Endothelial cell (in vitro differentiated cells): Measurements from ENCODE around the gene SATB2. TPM values are rescaled to one million over a fixed set of nuclear protein-coding genes. Genes with fewer than 3 reads are reported as not detected.

Experiments
- DNase-seq: peaks from one replicate; pipeline ENCODE4 v3.0.0; 2021; ENCODE audit warnings: low spot score
- H3K27ac Mint-ChIP-seq: one replicate; pipeline ENCODE4 v1.8.0; 2021; ENCODE audit warnings: mixed read lengths, inconsistent platforms; ENCODE audit not compliant: unreplicated experiment
- H3K27me3 Mint-ChIP-seq: one replicate; pipeline ENCODE4 v1.8.0; 2021; ENCODE audit warnings: mild to moderate bottlenecking, moderate library complexity, mixed read lengths, inconsistent platforms; ENCODE audit not compliant: unreplicated experiment
- H3K36me3 Mint-ChIP-seq: one replicate; pipeline ENCODE4 v1.8.0; 2021; ENCODE audit warnings: mild to moderate bottlenecking, low read depth, mixed read lengths, inconsistent platforms; ENCODE audit not compliant: unreplicated experiment
- H3K4me1 Mint-ChIP-seq: one replicate; pipeline ENCODE4 v1.8.0; 2021; ENCODE audit warnings: mild to moderate bottlenecking, mixed read lengths, inconsistent platforms; ENCODE audit not compliant: unreplicated experiment
- H3K4me3 Mint-ChIP-seq: one replicate; pipeline ENCODE4 v1.8.0; 2021; ENCODE audit warnings: mild to moderate bottlenecking, mixed read lengths, inconsistent platforms; ENCODE audit not compliant: unreplicated experiment
- H3K9me3 Mint-ChIP-seq: one replicate; pipeline ENCODE4 v1.8.0; 2021; ENCODE audit warnings: mixed read lengths, inconsistent platforms; ENCODE audit not compliant: unreplicated experiment
- total RNA-seq: library from RNA; stranded (reverse); fragmentation: NEBNext Ultra II Directional; extraction: Animal tissue kit (Norgen Biotek cat#: 25700); gene quantifications from one replicate; pipeline ENCODE4 v1.2.1, GENCODE V29; 2021; ENCODE audit not compliant: unreplicated experiment
- TF ChIP-seq, protein P1 (sequence below): fragments of 200-600 bp; sonication (generic); IDR thresholded peaks from one replicate; pipeline ENCODE4 v1.5.0; 2021; ENCODE audit warnings: antibody characterized with exemption; ENCODE audit not compliant: unreplicated experiment

SATB2 gene
- total RNA-seq, 1 donor from 2014 or later, result 3.8 TPM

DNA sequence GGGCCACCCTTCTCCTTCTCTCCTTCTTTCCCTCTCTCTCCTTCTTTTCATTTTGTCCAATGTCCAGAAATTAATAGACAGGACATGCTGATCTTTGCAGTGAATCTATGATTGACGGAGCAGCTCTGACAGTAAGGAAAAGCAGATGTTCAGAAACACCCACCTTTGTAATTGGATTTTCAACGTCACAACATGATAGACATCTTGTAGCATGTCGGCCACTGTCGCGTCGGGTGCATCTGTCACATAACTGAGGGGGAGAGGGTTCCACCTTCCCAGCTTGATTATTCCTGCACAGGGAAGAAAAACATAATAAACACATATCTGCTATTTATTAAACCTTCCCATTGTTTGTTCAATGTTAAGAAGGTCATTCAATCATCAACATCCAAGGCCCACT lies 76.2 kb downstream of the SATB2 start:
- TF ChIP-seq, protein P1, sequence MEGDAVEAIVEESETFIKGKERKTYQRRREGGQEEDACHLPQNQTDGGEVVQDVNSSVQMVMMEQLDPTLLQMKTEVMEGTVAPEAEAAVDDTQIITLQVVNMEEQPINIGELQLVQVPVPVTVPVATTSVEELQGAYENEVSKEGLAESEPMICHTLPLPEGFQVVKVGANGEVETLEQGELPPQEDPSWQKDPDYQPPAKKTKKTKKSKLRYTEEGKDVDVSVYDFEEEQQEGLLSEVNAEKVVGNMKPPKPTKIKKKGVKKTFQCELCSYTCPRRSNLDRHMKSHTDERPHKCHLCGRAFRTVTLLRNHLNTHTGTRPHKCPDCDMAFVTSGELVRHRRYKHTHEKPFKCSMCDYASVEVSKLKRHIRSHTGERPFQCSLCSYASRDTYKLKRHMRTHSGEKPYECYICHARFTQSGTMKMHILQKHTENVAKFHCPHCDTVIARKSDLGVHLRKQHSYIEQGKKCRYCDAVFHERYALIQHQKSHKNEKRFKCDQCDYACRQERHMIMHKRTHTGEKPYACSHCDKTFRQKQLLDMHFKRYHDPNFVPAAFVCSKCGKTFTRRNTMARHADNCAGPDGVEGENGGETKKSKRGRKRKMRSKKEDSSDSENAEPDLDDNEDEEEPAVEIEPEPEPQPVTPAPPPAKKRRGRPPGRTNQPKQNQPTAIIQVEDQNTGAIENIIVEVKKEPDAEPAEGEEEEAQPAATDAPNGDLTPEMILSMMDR, result no peak
- DNase-seq, result no peak
- Mint-ChIP-seq H3K9me3 (no peaks in the 10 kb centered on the region), H3K4me1 (peaks cover 18% of the 10 kb centered on the region), H3K4me3 (no peak overlapping the region), H3K36me3 (no peaks in the 10 kb centered on the region), H3K27me3 (no peaks in the 10 kb centered on the region), H3K27ac (no peak overlapping the region)

DNA sequence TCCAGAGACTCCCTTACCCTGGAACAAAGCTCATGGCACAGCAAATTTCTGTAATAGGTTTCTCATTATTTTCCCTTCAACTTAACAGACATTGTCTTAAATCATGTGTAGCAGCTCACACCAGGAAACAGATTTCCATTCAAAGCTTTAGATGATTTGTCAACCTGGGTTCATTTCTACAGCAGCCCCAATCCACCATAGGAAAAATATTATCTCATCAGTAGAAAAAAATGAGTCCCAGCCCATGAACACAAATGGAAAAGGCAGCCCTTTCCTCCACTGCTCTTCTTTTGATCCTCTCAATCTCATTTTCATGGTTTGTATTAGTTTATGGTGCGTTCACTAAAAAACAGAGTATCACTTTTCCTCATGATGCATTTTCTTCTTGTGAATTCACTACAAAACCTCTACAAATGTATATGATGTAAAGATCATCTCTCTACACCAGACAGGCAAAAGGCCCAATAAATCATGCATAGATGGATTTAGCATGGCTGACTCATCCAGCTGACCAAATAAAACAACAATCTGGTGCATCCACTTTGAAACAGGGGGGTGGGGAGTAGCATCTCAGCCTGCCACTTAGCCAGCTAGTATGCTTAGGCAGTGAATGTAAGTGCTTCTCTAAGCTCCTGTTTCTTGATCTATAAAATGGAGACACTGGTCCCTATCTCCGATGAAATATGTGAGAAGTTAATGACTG lies 78.6 kb downstream of the SATB2 start:
- Mint-ChIP-seq H3K4me3 (no peak overlapping the region), H3K9me3 (no peaks in the 10 kb centered on the region), H3K4me1 (peaks cover 18% of the 10 kb centered on the region), H3K27me3 (no peaks in the 10 kb centered on the region), H3K36me3 (no peaks in the 10 kb centered on the region), H3K27ac (no peak overlapping the region)
- no peak for DNase-seq
- TF ChIP-seq, protein P1, result no peak

DNA sequence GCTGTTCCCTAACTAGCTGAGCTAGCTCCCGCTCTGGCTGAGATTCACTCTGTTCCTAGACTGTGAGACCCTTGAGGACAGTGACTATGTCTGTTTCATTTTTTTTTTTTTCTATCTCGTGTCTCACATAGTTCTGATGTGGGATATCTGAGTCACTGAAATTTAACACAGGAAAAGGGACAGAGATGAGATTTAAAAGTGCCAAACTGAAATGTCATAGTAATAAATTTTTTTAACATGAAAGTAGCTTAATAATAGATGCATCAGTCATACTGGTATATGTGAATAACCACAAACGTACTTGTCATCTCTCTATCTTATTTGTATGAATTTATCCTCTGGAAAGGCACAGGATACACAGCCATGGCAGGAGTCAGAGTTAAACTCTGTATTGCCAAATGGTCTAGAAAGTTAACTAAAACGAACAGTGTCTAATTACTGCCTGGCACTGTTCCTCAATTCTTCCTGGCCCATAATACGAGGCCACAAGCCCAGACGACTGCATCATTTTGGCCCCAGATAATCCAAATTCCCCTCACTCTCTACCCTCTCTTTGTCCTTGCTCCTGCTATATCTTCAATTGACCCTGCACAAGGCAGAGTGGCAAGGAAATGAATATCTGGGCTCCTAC lies 87.5 kb downstream of the SATB2 start:
- no peaks in the 10 kb centered on the region for H3K27me3 Mint-ChIP-seq
- H3K36me3 Mint-ChIP-seq, result no peaks in the 10 kb centered on the region
- H3K27ac Mint-ChIP-seq, result no peak overlapping the region

DNA sequence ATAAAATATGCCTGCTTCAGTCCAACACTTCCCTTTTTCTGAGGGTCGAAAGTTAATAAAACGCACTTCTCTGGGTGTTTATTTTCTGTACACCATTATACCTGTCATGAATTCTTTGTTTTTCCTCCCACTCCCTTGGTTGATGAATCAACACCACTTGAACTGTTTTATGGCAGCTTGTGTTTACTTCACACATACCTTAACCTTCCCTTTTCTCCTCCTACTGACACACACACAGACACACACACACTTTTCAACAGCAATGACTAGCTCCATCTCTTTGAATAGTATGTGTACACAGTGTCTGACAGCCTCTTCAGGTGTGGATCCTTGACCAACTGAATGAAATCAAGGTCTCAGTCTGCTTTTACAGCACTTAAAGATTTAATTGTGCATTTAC lies 91.3 kb downstream of the SATB2 start:
- Mint-ChIP-seq H3K4me1 (no peaks in the 10 kb centered on the region), H3K27ac (no peak overlapping the region), H3K9me3 (no peaks in the 10 kb centered on the region), H3K27me3 (no peaks in the 10 kb centered on the region), H3K4me3 (no peak overlapping the region), H3K36me3 (no peaks in the 10 kb centered on the region)
- DNase-seq, result no peak
- TF ChIP-seq, protein P1, result no peak

More for the DNA sequence above, 87.5 kb downstream of the SATB2 start:
- no peak for DNase-seq
- Mint-ChIP-seq H3K9me3 (no peaks in the 10 kb centered on the region), H3K4me1 (no peaks in the 10 kb centered on the region), H3K4me3 (no peak overlapping the region)
- TF ChIP-seq, protein P1, result no peak

DNA sequence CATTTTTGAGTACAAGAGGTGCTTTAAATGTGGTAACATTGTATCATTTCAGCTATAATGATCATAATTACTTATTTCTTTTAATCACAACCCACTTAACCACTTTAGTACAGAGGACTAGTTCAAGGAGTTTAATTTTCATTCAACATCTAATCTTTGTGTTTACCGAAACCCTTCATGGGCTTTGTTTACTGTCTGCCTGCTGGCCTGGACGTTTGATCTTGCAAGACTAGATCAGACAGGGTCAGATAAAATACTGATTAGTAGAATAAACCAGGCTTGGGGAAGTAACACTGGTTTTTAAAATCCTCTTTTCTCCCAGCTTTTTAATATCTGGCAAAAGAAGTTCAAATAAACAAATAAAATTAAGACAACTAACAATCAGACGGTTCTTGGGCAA lies 93.6 kb downstream of the SATB2 start:
- H3K9me3 Mint-ChIP-seq, result no peaks in the 10 kb centered on the region
- TF ChIP-seq, protein P1, result no peak
- H3K36me3 Mint-ChIP-seq, result no peaks in the 10 kb centered on the region
- no peak for DNase-seq
- no peaks in the 10 kb centered on the region for H3K4me1 Mint-ChIP-seq
- H3K4me3 Mint-ChIP-seq, result no peak overlapping the region
- no peaks in the 10 kb centered on the region for H3K27me3 Mint-ChIP-seq
- no peak overlapping the region for H3K27ac Mint-ChIP-seq
